GM19463 (cell line): ENCODE data around the gene DPRX.

Experiments
- ATAC-seq: cut with Tn5 transposase; IDR thresholded peaks from one replicate; pipeline ENCODE4 v1.9.1; 2021; ENCODE audit warnings: mild to moderate bottlenecking, moderate library complexity; ENCODE audit not compliant: unreplicated experiment

The DPRX gene, protein sequence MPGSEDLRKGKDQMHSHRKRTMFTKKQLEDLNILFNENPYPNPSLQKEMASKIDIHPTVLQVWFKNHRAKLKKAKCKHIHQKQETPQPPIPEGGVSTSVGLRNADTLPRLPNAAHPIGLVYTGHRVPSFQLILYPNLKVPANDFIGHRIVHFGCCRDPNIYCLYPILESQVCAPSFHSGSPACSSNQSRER

DNA sequence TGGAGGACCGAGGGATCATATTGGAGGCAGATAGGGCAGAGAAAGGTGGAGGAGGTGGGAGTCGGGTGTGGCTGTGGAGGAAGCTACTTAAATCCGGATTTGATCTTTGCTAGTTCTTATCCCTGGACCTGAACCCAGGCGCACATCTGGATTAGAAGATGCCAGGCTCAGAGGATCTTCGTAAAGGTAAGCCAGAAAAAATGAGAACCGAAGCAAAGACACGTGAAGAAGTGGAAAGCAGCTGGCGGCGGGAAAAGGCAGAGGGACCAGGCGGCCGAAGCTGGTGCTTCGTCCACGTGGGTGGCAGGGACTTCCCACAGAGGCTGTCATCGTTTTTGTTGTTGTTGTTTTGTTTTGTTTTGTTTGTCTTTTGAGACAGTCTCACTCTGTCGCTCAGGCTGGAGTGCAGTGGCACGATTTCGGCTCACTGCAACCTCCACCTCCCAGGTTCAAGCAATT, at the start of gene DPRX:
TSS of gene DPRX (plus strand) at position 51 of the 459 bp plus-strand sequence. CDS start at position 159, 108 bp downstream.
- ATAC-seq = no peak

DNA sequence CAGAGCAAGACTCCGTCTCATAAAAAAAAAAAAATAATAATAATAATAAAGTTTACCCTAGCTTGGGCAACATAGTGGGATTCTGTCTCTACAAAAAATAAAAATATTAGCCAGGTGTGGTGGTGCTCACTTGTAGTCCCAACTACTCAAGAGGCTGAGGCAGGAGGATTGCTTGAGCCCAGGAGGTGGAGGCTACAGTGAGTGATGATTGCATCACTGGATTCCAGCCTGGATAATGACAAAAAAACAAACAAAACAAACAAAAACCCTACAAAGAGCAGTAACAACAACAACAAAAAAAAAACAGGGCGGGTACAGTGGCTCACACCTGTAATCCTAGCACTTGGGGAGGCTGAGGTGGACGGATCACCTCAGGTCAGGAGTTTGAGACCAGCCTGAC, 48.6 kb upstream of the DPRX start:
- ATAC-seq = no peak

DNA sequence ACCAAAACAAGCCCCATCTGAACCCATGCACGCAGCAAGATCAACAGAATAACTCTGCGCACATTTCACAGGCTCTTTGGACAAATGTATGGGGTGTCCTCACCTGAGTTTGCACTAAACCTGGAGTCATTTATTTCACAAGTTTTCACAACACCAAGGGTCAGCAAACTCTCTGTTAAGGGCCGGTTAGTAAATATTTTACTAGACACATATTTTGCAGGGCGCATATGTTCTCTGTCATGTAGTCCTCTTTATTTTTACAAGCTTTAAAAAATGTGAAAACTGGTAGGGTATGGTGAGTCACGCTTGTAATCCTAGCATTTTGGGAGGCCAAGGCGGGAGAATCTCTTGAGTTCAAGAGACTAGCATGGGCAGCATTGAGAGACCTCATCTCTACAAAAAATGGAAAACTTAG, 45.5 kb upstream of the DPRX start:
- ATAC-seq = no peak

DNA sequence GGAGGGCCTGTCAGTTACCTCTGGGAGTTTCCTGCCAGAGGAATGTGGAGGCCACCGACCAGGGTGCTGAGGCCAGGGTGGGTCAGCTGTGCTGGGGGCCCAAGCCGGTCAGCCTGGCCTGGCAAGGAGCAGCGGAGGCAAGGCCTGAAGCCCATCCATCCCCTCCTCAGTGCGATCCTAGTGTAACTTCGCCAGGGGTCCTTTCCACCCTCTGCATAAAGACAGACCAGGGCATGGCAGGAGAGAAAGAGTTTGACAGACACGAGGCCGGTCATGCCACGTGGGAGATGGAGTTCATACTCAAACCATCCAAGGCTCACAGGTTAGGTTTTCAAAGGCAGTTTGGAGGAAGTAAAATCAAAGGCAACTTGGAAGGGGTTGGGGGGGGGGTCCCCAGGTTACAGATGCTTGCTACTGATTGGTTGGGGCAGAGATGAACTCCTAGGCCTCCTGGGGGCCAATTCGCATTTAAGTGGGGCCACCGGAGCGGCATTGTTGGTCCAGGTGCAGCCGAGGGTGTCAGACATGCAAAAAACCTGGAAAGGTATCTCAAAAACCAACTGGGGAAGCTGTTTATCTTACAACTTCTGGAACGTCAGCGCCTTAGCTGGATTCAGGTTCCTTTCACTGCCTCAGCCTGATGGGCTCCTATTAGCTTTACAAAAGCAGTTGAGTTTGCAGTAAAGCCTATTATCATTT, 36.8 kb upstream of the DPRX start:
- no peak for ATAC-seq

DNA sequence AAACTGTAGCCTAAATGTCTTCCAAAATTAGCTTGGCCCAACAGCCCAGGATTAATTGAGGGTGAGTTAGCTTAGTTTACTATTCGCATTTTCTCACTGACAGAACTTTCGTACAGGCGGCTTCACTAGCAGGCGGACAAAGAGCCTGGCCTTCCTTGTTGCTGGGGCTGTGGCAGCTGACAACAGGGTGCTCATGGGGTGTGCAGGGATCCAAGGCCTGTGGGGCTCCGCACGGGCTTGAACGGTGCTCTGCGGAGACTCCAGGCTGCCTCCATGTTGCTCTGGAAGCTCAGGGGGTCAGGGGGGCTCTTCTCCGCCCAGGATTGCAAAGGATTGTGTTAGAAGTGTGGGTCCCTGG, 36.3 kb upstream of the DPRX start:
- no peak for ATAC-seq

DNA sequence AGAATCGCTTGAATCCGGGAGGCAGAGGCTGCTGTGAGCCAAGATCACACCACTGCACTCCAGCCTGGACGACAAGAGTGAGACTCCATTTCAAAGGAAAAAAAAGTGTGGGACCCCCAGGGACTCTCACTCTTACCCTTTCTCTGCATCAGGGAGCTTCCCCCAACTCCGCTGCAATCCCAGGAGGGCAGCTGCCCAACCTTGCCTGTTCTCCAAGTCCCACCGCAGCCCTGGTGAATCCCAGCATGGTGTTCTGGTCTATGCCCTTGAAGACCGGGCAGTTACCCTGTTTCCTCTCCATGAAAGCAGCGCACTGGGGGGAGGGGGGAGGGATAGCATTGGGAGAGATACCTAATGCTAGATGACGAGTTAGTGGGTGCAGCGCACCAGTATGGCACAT, 35.7 kb upstream of the DPRX start:
- no peak for ATAC-seq

DNA sequence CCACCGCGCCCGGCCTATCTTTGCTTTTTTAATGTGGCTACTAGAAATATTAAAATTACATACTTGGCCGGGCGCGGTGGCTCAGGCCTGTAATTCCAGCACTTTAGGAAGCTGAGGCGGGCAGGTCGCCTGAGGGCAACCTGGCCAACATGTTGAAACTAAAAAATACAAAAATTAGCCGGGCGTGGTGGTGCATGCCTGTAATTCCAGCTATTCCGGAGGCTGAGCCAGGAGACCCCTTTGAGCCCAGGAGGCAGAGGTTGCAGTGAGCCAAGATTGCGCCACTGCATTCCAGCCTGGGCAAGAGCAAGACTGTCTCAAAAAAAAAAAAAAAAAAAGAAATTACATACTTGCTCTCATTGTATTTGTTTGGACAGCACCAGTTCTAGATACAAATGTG, 34.8 kb upstream of the DPRX start:
- ATAC-seq = no peak

DNA sequence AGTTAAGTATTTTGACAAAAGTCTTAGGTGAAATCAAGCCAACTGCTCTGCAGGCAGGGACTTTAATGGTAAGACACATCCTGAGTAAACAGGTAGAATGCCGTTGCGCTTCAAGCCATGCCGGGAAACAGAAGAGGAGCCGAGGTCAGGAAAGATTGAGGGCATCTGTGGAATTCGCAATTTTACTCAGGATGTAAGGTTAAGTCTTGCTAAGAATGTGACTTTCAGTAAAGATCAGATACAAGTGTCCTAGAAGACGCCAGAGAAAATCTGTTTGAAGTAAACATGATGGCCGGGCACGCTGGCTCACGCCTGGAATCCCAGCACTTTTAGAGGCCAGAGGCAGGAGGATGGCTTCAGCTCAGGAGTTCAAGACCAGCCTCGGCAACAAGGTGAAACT, 33.4 kb upstream of the DPRX start:
- no peak for ATAC-seq

DNA sequence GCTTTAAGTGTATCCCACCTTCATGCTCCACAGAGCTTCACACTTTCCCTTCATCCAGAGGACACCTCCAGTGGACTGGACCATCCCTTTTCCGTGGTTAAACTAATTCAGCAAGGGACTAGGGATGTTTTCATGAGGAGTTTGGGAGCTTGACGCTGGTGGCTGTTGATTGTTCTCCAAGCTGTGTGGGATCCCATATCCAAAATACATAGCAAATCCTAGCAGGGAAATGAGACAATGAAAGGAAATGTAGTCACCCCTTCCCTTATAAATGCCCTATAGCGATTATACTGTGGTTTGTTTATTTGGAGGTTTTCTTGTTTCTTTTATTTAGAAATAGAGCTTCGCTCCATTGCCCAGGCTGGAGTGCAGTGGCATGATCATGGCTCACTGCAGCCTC, 31.6 kb upstream of the DPRX start:
- no peak for ATAC-seq

DNA sequence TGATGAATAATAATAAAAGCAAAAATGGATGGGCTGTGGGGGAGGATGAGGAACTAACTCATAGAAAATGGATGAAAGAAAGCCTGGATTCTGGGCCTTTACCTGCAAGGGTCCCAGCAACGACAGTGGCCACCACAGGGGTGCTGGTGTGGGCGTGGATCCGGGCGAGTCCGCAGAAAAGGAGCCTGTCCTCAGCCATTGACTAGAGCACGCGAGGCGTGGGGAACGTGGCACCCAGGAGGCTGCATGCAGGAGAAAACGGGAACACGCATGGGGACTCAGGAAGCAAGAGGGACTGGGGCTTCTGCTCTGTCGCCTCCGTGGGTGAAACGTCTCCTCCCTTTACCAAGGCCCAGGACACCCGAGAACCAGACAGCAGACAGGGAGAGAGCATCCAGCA, 25.8 kb upstream of the DPRX start:
- no peak for ATAC-seq

DNA sequence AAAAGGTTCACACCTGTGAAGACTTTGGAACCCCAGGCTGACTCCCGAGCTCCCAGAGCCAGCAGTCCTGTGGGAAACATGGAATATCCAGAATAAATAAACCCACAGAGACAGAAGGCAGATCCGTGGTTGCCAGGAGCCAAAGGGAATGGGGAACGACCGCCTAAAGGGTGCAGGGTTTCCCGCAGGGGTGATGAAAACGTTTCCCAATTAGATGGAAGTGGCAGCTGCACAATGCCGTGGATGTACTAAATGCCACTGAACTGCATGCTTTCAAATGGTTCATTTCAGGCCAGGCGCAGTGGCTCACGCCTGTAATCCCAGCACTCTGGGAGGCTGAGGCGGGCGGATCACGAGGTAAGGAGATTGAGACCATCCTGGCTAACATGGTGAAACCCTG, 23.4 kb upstream of the DPRX start:
- ATAC-seq = no peak

DNA sequence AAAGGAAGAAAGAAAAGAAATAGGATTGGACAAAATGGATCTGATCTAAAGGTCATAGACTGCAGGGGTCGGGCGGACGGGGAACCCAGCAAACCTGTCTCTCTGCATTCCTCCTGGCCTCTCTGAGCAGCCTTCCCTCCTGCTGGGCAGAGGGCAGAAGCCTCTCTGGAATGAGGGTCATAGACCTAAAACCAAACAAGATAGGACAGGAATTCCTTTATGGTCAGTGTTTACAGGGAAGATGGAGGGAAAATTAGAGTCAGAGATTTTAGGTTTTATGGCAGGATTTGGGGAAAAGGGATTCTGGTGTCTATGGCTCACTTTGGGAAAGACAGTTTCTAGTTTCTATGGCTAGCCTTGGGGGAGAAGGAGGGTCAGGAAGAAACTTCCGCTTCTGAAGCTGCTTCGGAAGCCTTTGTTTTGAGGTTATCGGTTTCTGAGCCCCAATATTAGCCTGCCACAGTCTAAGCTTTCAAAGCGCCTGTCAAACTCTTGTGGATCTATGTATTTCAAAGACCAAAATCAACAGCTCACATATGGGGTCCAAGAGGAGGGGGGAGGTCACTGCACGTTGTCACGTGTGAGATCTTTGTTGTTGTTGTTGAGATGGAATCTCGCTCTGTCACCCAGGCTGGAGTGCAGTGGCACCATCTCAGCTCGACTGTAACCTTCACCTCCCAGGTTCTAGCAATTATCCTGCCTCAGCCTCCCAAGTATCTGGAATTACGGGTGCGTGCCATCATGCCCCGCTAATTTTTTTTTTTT, 18.9 kb upstream of the DPRX start:
- ATAC-seq = no peak

DNA sequence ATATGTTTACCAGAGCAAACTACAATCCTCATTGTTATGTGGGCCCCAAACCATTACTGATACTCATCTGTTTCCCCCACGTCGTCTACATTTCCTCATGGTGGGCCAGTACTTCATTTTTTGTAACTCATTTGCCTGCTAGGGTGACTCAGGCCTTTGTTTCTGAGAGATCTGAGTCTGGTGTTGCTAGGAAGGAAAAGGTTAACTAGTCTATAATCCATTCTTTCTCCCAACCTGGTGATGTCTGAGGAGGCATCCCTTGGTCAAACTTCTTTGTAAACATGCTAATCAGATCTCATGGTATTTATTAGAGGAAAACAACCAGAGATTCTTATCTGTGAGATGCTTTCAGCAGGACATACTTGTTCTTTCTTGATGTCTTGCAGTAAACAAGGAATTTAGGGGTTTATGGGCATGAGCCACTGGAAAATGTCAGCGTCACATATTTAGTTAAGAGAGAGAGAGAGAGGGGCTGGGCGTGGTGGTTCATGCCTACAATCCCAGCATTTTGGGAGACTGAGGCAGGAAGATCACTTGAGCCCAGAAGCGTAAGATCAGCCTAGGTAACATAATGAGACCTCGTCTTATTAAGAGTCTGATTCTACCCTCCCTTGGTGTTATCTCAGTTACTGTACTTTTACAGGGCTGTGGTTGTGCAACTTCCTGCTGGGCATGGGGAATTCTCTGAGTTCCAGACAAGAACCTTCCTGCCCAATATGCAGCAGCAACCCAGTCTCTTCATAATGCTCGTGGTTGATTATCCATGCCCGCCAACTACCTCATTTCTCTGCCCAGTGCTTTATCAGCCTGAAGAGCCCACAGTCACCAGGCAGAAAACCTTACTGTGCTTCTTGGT, 9.7 kb upstream of the DPRX start:
- ATAC-seq = no peak

DNA sequence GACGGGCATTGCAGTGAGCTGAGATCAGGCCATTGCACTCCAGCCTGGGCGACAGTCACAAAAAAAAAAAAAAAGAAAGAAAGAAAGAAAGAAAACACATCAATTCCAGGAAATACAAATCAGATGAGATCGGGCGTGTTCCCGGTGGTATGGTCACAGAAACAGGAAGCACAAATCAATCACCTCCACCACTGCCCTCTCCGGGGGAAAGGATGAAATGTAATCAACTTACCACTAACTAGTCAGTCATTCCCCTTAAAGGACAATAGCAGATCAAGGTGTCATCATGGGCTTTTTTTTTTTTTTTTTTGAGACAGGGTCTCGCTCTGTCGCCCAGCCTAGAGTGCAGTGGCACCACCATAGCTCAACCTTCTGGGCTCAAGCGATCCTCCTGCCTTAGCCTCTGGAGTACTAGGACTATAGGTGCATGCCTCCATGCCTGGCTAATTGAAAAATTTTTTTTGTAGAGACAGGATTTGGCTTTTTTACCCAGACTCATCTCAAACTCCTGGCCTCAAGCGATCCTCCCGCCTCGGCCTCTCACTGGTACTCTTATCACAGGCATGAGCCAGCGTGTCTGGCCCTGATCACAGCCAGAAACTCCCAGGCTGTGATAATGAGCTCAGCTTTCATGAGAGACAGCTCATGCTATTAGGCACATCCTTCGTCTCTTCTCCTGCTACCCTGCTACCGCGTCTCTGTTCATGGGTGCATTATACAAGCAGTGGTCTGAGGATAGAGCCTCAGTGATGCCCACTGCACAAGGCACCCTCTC, 6.8 kb upstream of the DPRX start:
- no peak for ATAC-seq

DNA sequence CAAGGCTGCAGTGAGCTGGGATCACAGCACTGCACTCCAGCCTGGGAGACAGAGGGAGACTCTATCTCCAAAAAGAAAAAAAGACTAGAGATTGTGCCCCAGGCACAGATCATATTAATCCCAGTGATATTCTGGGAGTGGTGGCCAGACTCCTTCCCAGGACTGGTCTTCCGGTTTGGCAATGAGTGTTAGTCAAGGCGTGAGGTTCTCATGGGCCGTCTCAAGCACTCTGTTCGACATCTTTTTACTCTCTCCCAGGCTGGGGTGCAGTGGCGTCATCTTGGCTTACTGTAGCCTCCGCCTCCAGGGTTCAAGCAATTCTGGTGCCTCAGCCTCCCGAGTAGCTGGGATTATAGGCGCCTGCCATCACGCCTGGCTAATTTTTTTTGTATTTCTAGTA, 5.3 kb upstream of the DPRX start:
- no peak for ATAC-seq

DNA sequence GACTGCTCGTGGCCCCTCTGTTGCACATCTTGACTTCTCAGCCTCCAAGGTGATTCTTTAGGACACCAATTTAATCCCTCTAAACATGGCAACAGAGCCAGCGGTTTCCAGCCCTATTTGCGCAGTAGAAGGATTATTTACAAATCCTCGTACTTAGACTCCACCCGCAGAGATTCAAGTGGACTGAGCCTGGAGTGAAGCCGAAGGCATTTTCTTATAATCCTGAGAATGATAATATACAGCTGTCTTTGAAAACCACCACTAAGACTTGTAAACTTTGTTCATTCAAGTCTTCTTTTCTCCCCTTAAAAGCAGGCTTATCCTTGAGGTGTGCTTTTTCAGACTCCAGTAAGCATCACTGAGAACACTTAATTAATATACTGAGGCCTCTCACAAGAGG, 4.8 kb upstream of the DPRX start:
- ATAC-seq = no peak

DNA sequence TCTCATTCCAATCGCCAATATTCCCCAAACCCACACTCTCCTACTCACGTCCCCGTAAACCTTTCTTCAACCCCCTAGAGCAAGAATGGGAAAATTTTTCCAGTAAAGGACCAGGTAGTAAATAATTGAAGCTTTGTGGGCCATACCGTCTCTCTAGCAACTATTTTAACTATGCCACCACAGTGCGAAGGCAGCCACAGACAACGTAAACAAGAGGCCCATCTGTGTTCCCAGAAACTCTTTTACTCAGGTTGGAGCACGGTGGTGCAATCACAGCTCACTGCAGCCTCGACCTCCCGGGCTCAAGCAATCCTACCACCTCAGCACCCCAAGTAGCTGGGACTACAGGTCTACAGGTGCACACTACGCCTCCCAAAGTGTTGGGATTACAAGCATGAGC, 3.0 kb downstream of the DPRX start:
- no peak for ATAC-seq

DNA sequence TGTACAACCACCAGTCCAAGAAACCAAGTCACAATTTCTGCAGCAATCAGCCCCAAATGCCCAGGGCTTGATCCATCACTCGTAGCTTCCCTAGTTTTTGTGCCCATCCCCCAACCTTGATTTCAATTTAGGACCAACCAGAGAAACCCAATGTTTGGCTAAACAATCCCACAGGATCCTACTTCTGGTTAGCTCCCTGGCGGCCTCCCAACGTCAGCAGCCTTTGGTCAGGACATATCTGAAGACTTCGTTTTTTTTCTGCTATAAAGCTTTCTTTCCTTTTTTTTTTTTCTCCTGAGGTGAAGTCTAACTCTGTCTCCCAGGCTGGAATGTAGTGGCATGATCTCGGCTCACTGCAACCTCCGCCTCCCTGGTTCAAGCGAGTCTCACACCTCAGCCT, 7.7 kb downstream of the DPRX start:
- ATAC-seq = no peak

DNA sequence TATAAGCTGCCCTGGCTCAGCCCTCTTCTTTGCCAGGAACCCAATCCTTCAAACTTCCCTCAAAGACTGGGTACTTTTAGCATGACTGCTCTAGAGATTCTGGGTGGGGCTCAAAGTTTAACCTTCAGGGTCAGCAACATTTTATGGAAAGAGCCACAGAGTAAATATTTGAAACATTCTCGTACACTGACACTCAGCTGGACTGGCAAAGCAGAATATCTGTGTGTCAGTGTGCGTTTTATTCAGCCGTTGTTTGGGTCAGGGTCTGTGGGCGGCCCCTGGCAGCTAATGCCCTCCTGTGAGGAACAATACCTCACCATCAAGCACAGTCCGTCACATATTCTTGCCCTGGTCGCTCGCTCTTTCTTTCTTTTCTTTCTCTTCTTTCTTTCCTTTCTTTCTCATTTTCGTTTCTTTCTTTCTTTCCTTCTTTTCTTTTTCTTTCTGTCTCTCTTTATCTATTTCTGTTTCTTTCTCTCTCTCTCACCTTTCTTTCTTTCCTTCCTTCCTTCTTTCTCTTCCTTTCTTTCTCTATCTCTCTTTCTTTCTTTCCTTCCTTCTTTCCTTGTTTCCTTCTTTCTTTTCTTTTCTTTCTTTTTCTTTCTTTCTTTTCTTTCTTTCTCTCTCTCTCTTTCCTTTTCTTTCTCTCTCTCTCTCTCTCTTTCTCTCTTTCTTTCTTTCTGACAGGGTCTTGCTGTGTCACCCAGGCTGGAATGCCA, 10.7 kb downstream of the DPRX start:
- ATAC-seq = no peak
